Pons (tissue), 1 donor: Measurements from ENCODE around the gene ZCCHC24.

ENCODE experiments used
- DNase-seq: peaks from one replicate; pipeline ENCODE4 v3.0.0-alpha.2; 2016; ENCODE audit warnings: low spot score

The ZCCHC24 gene

DNA sequence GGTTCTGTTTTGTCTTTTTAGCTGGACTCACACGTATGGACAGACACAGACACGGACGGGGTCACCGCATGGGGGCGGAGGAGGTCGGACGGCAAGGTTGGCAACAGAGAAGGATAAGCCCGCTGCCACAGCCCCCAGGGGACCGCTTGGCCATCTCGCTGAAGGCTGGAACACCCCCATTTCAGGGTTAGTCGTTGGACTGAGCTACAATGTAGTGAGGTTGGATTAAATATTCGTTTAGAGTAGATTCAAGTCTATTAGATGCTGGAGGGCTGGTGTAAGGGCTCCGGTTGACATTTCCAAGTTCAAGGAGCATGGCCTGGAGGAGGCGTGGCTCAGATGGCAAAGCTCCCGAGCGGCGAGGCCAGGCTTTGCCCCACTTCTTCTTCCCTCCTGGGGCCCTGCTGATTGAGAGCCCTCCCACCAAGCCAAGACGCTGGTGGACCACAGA is 62.9 kb downstream of the ZCCHC24 start:
- DNase-seq = no peak

DNA sequence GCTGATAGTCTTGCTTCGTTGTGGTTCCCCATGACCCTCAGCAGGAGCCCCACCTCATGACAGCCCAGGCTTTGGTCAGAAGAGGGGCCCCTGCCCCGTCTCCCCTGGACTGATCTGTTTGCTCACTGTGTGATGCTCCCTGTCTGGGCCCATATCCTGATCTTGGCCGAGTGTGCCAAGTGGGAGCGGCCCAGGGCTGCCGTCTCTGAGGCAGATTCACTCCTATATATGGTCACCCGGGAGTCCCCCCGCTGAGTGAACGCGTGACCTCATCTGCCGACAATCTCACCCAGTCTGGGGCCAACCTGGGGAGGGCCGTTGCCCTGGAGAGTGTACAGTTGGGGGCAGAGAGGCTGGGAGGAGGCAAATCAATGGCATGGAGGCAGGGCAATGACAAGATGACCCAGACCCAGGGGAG is 63.6 kb downstream of the ZCCHC24 start:
- DNase-seq = peak; percentile 60

DNA sequence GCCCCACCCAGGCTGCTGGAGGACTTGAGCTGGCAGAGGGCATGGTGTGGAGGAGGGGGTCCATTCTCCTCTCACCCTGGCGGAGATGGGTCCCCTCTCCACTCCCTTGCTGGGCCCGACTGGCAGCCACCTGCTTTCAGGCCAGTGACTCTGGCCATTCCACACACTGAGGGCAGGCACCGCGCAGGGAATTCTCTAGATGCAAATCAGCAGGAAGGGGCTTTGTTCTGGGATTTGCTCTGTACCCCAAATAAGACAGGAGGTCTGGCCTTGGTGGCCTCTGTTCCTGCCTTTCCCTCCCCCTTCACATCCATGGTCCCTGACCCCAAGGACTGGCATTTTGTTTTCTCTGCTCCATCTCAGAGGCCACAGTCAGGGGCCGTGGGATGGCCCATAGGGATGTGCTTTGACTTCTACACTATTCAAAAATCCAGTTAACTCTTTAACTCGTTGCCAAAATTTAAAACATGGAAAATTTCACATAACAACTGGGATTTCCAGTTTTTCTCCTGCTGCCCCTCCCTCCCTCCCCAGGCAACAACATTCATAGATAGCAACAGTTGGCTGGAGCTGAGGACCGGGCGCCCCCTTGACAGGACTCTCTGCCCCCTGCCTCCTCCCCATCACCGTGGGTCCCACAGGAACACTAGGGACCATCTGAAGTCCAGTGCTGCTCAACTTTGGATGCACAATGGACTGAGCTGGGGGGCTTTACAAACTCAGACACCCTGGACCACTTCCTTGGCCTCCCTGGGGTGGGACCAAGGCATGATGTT is 64.3 kb downstream of the ZCCHC24 start:
- DNase-seq = peak; percentile 20

DNA sequence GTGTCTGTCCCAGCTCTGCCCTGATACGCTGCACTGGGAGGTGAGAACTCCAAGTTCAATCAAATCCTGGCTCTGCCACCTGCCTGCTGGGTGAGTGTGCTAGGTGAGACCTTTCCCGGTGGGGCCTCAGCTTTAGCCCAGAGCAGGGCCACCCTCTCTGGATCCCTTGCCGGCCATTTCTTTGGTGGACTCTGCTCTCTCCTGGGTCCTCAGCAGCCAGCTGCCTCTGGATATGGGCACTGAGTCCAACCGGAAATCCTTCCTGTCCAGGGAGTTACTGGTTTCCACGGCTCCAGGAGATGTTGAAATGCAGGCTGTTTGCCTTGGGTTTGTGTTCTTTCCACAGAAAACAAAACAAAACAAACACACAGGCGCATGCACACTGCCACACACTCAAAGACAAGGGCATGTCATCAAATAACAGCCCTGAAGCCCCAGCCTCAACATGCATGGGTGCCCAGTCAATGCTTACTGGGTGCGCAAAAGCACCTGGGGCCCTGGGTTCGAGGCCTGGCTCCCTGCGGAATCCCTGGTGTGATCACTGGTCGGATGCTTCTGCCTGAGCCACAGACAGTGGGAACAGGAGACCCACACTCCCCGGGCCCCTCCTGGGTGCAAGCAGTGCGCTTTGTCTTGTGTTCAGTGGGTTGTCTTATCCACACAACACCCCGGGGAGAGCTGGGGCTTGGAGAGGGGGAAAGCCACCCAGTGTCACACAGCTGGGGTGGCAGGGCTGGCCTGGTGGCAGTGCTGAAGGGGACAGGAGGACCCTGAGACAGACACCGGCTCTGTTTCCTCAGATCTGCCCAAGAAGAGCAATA is 65.1 kb downstream of the ZCCHC24 start:
- DNase-seq = peak; percentile 48

DNA sequence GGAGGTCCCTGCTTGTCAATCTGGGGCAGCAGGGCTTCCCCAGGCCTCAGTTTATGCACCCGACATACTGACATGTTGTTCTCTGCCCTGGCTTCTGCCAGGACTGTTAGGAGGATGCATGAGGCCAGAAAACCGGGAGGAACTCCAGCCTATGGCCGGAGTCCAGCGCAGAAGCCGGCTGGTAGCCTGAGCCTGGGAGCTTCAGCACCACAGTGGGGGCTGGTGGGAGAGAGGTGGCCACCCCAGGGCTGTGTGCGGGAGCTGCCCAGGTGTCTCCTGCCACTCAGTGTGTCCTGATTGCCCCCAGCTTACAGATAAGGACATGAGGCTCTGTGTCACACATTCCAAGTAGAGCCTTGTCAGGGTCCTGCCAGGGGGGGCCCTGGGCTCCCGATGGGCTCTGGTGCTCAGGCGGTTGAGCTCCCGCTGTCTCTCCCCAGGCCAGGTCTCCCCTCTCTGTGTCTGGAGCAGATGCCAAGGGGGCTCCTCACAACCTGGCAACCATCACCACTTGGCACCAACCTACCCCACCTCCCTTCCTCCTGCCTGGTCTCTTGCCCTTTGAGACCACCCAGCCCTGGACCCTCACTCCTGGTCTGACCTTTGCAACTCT is 65.8 kb downstream of the ZCCHC24 start:
- peak; percentile 48 for DNase-seq

DNA sequence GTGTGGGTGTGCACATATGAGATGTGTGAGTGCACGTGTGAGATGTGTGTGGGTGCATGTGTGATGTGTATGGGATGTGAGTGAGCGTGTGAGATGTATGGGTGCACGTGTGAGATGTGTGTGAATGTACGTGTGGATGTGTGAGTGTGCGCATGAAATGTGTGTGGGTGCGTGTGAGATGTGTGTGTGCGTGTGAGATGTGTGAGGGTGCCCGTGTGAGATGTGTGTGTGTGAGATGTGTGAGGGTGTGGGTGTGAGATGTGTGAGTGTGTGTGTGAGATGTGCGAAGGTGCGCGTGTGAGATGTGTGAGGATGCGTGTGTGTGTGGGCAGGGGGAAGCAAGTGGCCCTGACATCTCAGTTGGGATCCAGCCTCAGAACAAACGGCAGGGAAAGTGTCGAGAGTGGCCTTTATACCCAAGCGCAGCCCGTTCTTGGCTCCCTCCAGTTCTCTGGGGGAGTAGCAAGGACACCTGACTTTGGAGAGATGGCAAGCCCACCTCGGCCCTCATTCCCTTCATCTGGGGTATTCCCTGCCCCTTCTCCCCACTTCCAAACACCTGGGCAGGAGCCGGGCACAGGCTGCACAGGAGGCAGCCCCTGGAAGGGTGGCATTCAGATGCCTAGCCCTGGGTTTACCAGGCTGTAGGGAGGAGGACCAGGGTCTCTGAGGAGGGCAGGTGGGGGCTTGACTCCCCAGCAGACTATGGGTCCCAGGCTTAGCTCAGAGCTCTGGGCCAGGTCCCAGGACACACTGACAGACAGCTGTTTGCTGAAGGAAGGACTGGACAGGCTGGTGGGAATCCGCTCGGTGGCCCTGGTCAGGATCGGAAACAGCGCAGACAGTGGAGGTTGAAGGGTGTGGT is 66.5 kb downstream of the ZCCHC24 start:
- DNase-seq = no peak

DNA sequence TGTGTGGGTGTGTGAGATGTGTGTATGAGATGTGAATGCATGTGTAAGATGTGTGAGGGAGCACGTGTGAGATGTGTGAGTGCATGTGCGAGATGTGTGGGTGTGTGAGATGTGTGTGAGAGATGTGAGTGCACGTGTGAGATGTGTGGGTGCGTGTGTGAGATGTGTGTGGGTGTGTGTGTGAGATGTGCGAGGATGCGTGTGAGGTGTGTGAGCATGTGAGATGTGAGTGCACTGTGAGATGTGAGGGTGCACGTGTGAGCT is 67.1 kb downstream of the ZCCHC24 start:
- DNase-seq = no peak

DNA sequence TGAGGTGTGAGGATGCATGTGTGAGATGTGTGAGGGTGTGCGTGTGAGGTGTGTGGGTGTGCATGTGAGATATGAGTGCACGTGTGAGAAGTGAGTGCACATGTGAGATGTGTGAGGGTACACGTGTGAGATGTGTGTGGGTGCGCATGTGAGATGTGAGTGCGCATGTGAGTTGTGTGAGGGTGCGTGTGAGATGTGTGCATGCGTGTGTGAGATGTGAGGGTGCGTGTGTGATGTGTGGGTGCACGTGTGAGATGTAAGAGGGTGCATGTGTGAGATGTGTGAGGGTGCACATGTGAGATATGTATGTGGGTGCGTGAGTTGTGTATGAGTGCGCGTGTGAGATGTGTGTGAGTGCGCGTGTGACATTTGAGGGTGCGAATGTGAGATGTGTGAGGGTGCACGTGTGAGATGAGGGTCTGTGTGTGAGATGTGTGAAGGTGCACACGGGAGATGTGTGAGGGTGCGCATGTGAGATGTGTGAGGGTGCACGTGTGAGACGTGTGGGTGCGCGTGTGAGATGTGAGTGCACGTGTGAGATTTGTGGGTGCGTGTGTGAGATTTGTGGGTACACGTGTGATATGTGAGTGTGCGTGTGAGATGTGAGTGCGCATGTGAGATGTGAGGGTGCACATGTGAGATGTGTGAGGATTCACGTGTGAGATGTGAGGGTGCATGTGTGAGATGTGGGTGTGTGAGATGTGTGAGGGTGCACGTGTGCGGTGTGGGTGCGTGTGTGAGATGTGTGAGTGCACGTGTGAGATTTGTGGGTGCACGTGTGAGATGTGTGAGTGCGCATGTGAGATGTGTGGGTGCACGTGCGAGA is 67.7 kb downstream of the ZCCHC24 start:
- DNase-seq = no peak

DNA sequence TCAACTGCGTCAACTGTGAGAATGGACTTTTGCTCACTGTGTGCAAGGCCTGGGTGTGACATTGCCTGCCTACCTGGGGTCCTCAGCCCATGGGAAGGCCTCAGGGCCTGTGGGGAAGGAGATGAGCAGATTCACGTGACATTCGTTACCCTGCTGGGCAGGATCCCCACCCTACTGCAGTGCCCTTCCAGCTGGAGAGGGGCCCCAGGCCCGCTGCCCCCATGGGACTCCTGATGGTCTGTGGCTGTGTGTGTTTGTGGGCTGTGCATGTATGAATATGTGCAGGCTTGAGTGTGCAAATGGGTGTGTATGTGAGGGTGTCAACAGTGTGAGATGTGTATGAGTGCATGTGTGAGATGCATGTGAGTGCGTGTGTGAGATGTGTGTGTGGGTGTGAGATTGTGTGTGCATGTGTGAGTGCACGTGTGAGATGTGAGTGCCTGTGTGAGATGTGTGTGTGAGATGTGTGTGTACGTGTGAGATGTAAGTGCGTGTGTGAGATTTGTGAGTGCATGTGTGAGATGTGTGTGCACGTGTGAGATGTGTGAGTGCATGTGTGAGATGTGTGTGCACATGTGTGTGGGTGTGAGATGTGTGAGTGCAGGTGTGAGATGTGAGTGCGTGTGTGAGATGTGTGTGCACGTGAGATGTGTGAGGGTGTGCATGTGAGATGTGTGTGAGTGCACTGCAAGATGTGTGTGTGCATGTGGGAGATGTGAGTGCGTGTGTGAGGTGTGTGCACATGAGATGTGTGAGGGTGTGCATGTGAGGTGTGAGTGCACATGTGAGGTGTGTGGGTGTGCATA is 68.5 kb downstream of the ZCCHC24 start:
- DNase-seq = no peak

DNA sequence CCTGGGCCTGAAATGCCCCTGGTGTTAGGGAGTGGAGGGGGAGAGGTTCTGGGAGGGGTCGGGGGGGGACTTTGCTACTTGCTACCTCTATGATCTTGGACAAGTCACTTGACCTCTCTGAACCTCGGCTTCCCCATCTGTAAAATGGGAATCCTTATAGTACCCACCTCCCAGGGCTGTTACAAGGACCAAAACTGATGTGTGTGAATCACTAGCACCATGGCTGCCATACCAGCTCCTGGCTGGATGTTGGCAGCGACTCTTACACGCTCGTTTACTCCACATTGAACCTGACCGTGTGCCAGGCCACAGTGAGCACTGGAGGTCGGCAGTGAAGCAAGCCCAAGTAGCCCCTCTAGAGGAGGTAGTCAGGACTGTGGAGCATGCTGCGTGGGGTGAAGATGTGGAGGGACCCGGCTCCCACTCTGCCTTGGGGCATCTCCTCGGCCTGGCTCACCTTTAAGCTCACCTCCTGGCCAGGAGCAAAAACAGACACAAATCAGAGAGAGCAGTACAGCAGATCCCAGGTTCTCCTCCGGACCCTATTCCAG is 69.3 kb downstream of the ZCCHC24 start:
- no peak for DNase-seq

DNA sequence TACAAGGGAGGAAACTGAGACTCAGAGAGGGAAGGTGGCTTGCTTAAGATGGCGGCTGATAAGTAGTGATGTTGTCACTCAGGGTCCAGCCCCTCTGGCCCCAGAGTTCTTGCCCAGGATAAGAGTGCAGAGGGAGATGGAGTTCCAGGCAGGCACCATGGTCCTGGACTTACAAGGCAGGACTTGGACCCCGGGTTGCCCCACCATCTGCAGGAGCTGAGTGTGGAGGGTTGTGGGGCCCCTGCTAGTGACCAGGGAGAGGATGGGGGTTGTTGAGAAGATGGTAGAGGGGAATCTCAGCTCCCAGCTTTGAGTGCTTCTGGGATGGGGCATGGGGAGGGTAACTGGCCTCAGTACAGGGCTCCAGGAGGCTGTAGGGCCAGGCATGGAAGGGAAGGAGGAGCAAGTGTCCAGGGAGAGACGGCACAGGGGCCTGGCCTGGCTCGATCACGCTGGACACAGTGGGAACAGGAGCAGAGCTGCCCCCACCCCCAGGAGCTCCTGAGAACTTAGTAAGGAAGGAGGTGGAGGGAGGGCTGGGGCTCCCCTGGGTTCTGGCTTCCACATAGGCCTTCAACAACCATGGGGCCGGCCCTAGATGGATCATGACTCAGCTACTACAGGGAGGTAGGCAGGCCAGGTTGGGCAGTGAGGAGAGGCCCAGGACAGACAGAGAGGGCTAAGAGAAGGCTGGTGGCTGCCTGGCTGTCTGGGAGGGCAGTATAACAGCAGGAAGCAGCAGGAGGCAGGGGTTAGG is 69.9 kb downstream of the ZCCHC24 start:
- DNase-seq = no peak

DNA sequence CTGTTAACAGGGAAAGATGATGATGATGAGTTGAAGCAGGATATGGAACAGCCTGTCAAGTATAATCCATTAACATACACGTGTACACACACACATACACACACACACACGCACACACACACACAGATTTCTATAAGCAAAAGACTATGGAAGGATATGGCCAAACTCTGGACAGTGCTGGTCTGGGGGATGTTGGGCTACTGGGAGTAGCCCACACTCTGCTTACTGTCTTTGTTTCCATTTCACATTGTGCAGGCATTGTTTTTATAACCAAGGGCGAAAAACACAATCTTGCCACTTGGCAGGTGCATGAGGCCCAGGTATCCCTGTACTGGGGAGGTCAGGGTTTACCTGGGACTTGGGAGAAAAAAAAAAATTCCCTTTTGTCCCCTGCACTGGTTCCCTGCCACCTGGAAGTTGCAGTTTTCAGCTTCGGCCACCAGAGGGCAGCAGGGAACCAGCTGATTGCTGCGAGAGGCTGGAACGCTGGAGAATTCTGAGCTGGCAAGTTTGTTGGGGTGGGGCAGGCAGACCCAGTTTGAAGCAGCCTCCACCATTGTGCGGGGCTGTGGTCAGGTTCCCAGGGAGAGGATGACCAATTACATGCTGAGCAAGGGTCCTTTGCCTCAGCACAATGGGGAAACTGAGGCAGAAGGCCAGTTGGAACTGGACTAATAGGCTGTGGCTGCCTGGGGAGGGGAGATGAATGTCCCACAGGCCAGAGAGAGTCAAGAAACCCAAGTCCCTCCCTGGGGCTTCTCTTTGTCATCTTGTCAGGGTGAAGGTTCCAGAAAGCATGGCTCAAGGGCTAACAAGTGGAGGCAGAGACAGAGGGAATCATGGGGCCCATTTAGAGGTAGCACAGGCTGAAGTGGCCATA is 70.9 kb downstream of the ZCCHC24 start:
- peak; percentile 73 for DNase-seq

DNA sequence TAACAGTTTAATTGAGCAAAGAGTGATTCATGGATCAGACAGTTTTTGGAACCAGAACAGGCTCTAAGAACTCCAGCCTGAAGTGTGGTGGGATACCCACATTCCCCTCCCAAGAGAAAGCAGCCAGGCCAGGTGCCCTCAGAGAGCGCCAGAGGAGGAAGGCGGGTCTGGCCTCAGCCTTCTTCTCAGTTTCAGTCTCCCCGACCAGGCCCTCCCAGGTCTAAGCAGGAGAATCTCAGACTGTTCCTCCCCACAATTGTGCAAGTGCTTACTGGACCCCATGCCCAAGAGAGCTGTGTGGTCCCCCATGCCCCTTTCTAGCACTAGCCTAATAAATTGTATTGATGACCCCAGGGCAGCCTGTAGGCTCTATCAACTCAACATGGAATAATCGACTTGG is 72.6 kb downstream of the ZCCHC24 start:
- no peak for DNase-seq

DNA sequence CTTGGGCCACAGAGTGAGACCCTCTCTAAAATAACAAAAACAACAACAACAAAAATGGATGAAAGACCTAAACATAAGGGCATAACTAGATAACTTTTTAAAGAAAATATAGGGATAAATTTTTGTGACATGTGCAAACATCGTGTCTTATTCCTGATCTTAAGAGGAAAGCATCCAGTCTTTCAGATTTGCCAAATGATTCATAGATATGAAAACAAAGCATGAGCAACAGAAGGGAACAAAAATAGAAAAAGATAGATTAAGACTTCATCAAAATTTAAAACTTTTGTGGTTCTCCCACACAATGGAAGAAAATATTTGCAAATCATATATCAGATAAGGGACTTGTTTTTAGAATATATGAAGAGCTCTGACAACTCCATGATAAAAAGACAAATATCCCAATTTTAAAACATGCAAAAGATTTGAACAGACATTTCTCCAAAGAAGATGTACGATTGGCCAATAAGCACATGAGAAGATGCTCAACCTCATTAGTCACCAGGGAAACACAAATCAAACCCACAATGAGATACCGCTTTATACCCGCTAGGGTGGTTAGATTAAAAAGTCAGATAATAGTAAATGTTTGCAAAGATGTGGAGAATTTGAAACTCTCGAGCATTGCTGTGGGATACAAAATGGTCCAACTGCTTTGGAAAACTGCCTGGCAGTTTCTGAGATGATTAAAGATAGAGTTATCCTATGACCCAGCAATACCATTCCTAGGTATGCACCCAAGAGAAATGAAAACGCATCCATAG is 77.8 kb downstream of the ZCCHC24 start:
- DNase-seq = no peak

DNA sequence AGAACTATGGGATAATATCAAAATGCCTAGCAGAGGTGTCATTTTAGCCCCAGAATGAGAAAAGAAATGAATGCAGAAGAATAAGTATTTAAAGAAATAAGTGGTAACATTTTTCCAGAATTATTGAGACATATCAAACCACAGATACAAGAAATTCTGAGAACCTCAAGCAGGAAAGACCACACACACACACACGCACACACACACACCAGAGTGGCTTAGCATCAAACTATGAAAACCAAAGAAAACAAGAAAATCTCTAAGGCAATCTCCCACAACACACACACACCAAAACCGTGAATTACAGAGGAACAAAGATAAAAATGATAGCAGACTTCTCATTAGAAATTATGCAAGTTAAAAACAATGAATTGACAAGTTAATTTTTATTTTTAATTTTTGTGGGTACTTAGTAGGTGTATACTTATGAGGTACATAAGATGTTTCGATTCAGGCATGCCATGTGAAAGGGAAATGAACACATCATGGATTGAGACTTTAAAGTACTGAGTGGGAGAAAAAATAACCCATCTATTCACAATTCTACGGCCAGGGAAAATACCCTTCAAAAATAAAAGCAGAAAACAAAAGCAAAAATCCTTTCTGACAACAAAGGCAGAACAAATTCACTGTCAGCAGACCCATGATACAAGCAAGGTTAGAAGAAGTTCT is 83.6 kb downstream of the ZCCHC24 start:
- DNase-seq = no peak

DNA sequence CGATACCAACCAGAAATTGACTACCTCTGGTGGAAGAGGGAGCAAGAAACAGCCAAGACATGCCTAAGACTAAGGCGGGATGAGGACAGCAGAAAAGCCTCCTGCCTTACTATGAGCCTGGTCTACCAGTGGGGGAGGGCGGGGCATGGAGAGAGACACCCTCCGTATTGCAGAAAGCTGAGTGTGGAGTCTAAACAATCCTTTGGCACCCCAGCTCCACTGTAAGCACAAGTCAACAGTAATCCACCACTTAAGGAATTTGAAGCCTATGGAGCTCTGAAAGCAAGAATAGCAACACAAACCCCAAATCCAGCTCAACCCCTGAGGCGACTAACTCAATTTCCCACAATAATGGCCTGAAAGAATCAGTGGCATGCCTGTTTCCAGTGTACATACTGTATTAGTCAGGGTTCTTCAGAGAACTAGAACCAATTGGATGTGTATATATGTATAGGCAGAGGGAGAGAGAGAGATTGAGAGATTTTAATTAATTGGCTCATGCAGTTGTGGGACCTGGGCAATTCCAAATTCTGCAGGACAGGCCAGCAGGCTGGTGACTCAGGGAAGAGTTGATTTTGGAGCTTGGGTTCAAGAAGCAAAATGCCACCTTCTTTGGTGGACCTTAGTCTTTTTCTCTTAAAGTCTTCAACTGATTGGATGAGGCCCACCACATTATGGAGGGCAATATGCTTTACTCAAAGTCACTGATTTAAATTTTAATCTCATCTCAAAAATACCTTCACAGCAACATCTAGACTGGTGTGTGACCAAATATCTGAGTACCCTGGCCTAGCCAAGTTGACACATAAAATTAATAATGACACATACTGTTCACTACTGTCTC is 84.7 kb downstream of the ZCCHC24 start:
- DNase-seq = no peak
